Measurements from ENCODE around the gene JAZF1.

The JAZF1 gene

GRCh38 chr7:27871086-27871485, 309.5 kb downstream of the JAZF1 start:
- ChIA-PET CTCF (interaction anchor here (2.3 kb wide), 1 partner anchor 9 kb away, joined by 6 read pairs; no protein-coding TSS in a partner anchor), POLR2A (no interaction called here)
- no peak for TF ChIP-seq CTCF (IDR thresholded peaks at IDR 0.05; ENCODE audit: control extremely low read depth, extremely low read depth, low read depth, missing control alignments)
- no peak for DNase-seq (ENCODE audit: extremely low spot score)

GRCh38 chr7:27870595-27870994, 310.0 kb downstream of the JAZF1 start:
- ChIA-PET POLR2A (no interaction called here), CTCF (no interaction called here)
- DNase-seq (ENCODE audit: extremely low spot score) = no peak
- no peak for TF ChIP-seq CTCF (IDR thresholded peaks at IDR 0.05; ENCODE audit: control extremely low read depth, extremely low read depth, low read depth, missing control alignments)

- TF ChIP-seq CTCF (IDR thresholded peaks at IDR 0.05; ENCODE audit: control extremely low read depth, extremely low read depth, low read depth, missing control alignments) = no peak
- no peak for DNase-seq (ENCODE audit: extremely low spot score)
- ChIA-PET CTCF (no interaction called here), POLR2A (no interaction called here)
Observed at GRCh38 chr7:27869056-27869455, 311.5 kb downstream of the JAZF1 start.

- CTCF ChIA-PET = no interaction called here
- no peak for DNase-seq (ENCODE audit: extremely low spot score)
- POLR2A ChIA-PET = no interaction called here
- no peak for TF ChIP-seq CTCF (IDR thresholded peaks at IDR 0.05; ENCODE audit: control extremely low read depth, extremely low read depth, low read depth, missing control alignments)
Observed at GRCh38 chr7:27868131-27868550, 312.5 kb downstream of the JAZF1 start.

- no peak for TF ChIP-seq CTCF (IDR thresholded peaks at IDR 0.05; ENCODE audit: control extremely low read depth, extremely low read depth, low read depth, missing control alignments)
- no peak for DNase-seq (ENCODE audit: extremely low spot score)
- POLR2A ChIA-PET = no interaction called here
- CTCF ChIA-PET = interaction anchor here (1.0 kb wide), 1 partner anchor 10 kb away, joined by 3 read pairs; no protein-coding TSS in a partner anchor
Observed at GRCh38 chr7:27866828-27867672, 313.5 kb downstream of the JAZF1 start.

- POLR2A ChIA-PET = no interaction called here
- CTCF ChIA-PET = no interaction called here
- TF ChIP-seq CTCF (IDR thresholded peaks at IDR 0.05; ENCODE audit: control extremely low read depth, extremely low read depth, low read depth, missing control alignments) = no peak
- DNase-seq (ENCODE audit: extremely low spot score) = no peak
Observed at GRCh38 chr7:27866256-27866655, 314.3 kb downstream of the JAZF1 start.
